ENCODE results near the gene UBE2J2.

The UBE2J2 gene

DNA sequence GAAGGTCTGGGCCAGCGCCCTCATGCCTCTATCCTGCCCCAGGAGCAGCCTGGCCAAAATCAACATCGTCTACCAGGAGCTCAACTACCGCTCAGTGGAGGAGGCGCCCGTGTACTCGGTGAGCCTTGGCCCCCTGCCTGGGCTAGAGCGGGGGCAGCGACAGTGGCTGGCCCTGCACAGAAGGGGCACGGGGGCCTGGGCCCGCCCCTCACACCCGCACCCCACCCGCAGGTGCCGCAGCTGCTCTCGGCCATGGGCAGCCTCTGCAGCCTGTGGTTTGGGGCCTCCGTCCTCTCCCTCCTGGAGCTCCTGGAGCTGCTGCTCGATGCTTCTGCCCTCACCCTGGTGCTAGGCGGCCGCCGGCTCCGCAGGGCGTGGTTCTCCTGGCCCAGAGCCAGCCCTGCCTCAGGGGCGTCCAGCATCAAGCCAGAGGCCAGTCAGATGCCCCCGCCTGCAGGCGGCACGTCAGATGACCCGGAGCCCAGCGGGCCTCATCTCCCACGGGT is 17.4 kb upstream of the UBE2J2 start:
- Histone ChIP-seq H3K4me3 (ENCODE audit: low read length) (no peak overlapping the region), H4K20me1 (ENCODE audit: control insufficient read depth, insufficient read depth, low read depth, low read length) (no peaks in the 10 kb centered on the region), H3K4me1 (ENCODE audit: control insufficient read depth, low read length) (no peaks in the 10 kb centered on the region), H3K27ac (ENCODE audit: low read depth, low read length) (no peak overlapping the region), H3K27me3 (ENCODE audit: control insufficient read depth, low read length) (no peaks in the 10 kb centered on the region), H3K36me3 (ENCODE audit: control insufficient read depth, low read length) (no peaks in the 10 kb centered on the region), H3F3A (ENCODE audit: control insufficient read depth, insufficient read depth) (no peaks in the 10 kb centered on the region), H3K79me2 (ENCODE audit: control insufficient read depth, low read length) (no peaks in the 10 kb centered on the region), H3K9me2 (replicated peaks; ENCODE audit: control insufficient read depth, low read length) (no peaks in the 10 kb centered on the region), H3K9me3 (ENCODE audit: control insufficient read depth, insufficient read depth, low read length) (no peaks in the 10 kb centered on the region; the same call in 1 of the 2 replicates), H3K4me2 (ENCODE audit: low read length) (no peak overlapping the region)
- TF ChIP-seq EZH2phosphoT487 (IDR thresholded peaks at IDR 0.05; ENCODE audit: borderline replicate concordance, low read length) = no peak
- TF ChIP-seq, protein P1, sequence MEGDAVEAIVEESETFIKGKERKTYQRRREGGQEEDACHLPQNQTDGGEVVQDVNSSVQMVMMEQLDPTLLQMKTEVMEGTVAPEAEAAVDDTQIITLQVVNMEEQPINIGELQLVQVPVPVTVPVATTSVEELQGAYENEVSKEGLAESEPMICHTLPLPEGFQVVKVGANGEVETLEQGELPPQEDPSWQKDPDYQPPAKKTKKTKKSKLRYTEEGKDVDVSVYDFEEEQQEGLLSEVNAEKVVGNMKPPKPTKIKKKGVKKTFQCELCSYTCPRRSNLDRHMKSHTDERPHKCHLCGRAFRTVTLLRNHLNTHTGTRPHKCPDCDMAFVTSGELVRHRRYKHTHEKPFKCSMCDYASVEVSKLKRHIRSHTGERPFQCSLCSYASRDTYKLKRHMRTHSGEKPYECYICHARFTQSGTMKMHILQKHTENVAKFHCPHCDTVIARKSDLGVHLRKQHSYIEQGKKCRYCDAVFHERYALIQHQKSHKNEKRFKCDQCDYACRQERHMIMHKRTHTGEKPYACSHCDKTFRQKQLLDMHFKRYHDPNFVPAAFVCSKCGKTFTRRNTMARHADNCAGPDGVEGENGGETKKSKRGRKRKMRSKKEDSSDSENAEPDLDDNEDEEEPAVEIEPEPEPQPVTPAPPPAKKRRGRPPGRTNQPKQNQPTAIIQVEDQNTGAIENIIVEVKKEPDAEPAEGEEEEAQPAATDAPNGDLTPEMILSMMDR (IDR thresholded peaks at IDR 0.05; ENCODE audit: low read depth, low read length, poor library complexity, severe bottlenecking) = no peak

DNA sequence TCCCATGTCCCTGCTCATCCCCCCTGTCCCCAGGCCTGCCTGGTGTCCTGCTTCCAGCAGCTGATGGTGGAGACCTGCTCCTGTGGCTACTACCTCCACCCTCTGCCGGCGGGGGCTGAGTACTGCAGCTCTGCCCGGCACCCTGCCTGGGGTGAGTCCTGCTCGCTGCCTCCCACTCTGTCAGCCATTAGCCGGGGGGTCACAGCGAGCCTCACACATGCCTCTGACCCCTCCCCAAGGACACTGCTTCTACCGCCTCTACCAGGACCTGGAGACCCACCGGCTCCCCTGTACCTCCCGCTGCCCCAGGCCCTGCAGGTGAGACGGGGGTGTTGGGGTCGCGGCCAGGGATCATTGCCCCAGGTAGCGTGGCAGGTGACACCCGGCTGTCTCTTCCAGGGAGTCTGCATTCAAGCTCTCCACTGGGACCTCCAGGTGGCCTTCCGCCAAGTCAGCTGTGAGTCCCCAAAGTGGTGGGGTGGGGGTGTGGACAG is 16.6 kb upstream of the UBE2J2 start:
- Histone ChIP-seq H4K20me1 (ENCODE audit: control insufficient read depth, insufficient read depth, low read depth, low read length) (no peaks in the 10 kb centered on the region), H3K27ac (ENCODE audit: low read depth, low read length) (no peak overlapping the region), H3K79me2 (ENCODE audit: control insufficient read depth, low read length) (no peaks in the 10 kb centered on the region), H3K27me3 (ENCODE audit: control insufficient read depth, low read length) (no peaks in the 10 kb centered on the region), H3K36me3 (ENCODE audit: control insufficient read depth, low read length) (no peaks in the 10 kb centered on the region), H3K4me1 (ENCODE audit: control insufficient read depth, low read length) (no peaks in the 10 kb centered on the region), H3K4me3 (ENCODE audit: low read length) (no peak overlapping the region), H3F3A (ENCODE audit: control insufficient read depth, insufficient read depth) (no peaks in the 10 kb centered on the region), H3K4me2 (ENCODE audit: low read length) (no peak overlapping the region), H3K9me2 (replicated peaks; ENCODE audit: control insufficient read depth, low read length) (no peaks in the 10 kb centered on the region), H3K9me3 (ENCODE audit: control insufficient read depth, insufficient read depth, low read length) (no peaks in the 10 kb centered on the region; the same call in 1 of the 2 replicates)
- TF ChIP-seq EZH2phosphoT487 (IDR thresholded peaks at IDR 0.05; ENCODE audit: borderline replicate concordance, low read length) = no peak
- TF ChIP-seq, protein P1 (IDR thresholded peaks at IDR 0.05; ENCODE audit: low read depth, low read length, poor library complexity, severe bottlenecking) = no peak

DNA sequence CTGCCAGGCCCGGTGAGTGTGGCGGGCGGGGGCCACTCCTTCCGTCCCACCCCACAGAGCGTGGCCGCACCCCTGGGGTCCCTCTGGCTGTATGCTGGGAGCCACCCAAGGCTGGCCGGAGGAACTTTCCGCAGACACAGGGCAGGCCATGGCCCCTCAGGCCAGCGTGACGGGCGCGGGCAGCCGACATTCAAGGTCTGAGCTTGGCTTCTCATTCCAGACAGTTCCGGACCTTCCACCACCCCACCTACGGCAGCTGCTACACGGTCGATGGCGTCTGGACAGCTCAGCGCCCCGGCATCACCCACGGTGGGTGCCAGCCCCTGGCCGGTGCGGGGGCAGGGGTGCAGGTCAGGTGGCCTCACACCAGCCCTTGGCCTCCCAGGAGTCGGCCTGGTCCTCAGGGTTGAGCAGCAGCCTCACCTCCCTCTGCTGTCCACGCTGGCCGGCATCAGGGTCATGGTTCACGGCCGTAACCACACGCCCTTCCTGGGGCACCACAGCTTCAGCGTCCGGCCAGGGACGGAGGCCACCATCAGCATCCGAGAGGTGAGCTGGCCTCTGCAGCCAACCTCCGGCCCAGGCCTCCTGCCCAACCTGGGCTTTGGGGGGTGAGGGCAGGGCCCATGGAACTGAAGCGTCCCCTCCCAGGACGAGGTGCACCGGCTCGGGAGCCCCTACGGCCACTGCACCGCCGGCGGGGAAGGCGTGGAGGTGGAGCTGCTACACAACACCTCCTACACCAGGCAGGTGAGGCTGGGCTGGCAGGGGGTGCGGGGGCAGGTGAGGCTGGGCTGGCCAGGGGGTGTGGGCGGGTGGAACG is 13.8 kb upstream of the UBE2J2 start:
- H3K9me3 ChIP-seq (ENCODE audit: control insufficient read depth, insufficient read depth, low read length) = no peaks in the 10 kb centered on the region; the same call in 1 of the 2 replicates
- H3K79me2 ChIP-seq (ENCODE audit: control insufficient read depth, low read length) = no peaks in the 10 kb centered on the region
- no peak overlapping the region for H3K4me2 ChIP-seq (ENCODE audit: low read length)
- no peaks in the 10 kb centered on the region for H4K20me1 ChIP-seq (ENCODE audit: control insufficient read depth, insufficient read depth, low read depth, low read length)
- H3K4me1 ChIP-seq (ENCODE audit: control insufficient read depth, low read length) = no peaks in the 10 kb centered on the region
- H3K9me2 ChIP-seq (replicated peaks; ENCODE audit: control insufficient read depth, low read length) = no peaks in the 10 kb centered on the region
- H3K36me3 ChIP-seq (ENCODE audit: control insufficient read depth, low read length) = no peaks in the 10 kb centered on the region
- TF ChIP-seq, protein P1 (IDR thresholded peaks at IDR 0.05; ENCODE audit: low read depth, low read length, poor library complexity, severe bottlenecking) = no peak
- no peak for TF ChIP-seq EZH2phosphoT487 (IDR thresholded peaks at IDR 0.05; ENCODE audit: borderline replicate concordance, low read length)
- H3K4me3 ChIP-seq (ENCODE audit: low read length) = no peak overlapping the region
- H3K27ac ChIP-seq (ENCODE audit: low read depth, low read length) = no peak overlapping the region
- H3K27me3 ChIP-seq (ENCODE audit: control insufficient read depth, low read length) = no peaks in the 10 kb centered on the region
- H3F3A ChIP-seq (ENCODE audit: control insufficient read depth, insufficient read depth) = no peaks in the 10 kb centered on the region
